Esophagus muscularis mucosa (tissue), 4 donors: ENCODE measurements around the gene SPATA21. TPM values are rescaled to one million over a fixed set of nuclear protein-coding genes. Genes with fewer than 3 reads are reported as not detected.

Experiments used
- DNase-seq: peaks from one replicate; pipeline ENCODE4 v3.0.0-alpha.2; 2017; ENCODE audit errors: extremely low spot score
- H3K27ac ChIP-seq, 4 donors: fragments of 200-600 bp; sonication (generic); replicated peaks in 1 of 4; 1 replicate in 3 of 4; 2 replicates in 1 of 4; pipeline ENCODE4 v1.5.1; 2016 to 2019; ENCODE audit warnings: mild to moderate bottlenecking in 1 of 4
- H3K27me3 ChIP-seq, 4 donors: fragments of 200-600 bp; sonication (generic); one replicate each; pipeline versions ENCODE4 v1.5.1 to v1.6.0; 2016 to 2019
- H3K36me3 ChIP-seq, 4 donors: fragments of 200-600 bp; sonication (generic); one replicate each; pipeline ENCODE4 v1.5.1; 2016 to 2019
- H3K4me1 ChIP-seq, 4 donors: fragments of 200-600 bp; sonication (generic); one replicate each; pipeline ENCODE4 v1.5.1; 2016 to 2019
- H3K4me3 ChIP-seq, 4 donors: fragments of 200-600 bp; sonication (generic); 1 replicate in 2 of 4; 2 replicates in 2 of 4; pipeline ENCODE4 v1.5.1; 2016 to 2019; ENCODE audit warnings: mild to moderate bottlenecking in 4 of 4, moderate library complexity in 1 of 4
- H3K9me3 ChIP-seq, 4 donors: fragments of 200-600 bp; sonication (generic); 1 replicate in 3 of 4; 2 replicates in 1 of 4; pipeline ENCODE4 v1.5.1; 2016 to 2019
- EP300 ChIP-seq: sonication (generic); formaldehyde crosslinking; IDR thresholded peaks from one replicate; pipeline ENCODE4 v1.6.1; 2017; ENCODE audit warnings: antibody characterized with exemption
- POLR2A ChIP-seq: fragments of 450-650 bp; IDR thresholded peaks from one replicate; pipeline ENCODE4 v1.6.1; 2017; ENCODE audit warnings: antibody characterized with exemption, moderate library complexity, mild to moderate bottlenecking, low read depth
- POLR2AphosphoS5 ChIP-seq, 2 donors: sonication (generic); formaldehyde crosslinking; IDR thresholded peaks; one replicate each; pipeline ENCODE4 v1.6.1; 2017; ENCODE audit warnings: antibody characterized with exemption in 2 of 2
- WGBS: methylation state at CpG from one replicate; pipeline ENCODE4 v1.1.5; 2018; 5-methylcytosine and 5-hydroxymethylcytosine counted together
- intact Hi-C: fragments of 100-400 bp; cut with DNase I; formaldehyde crosslinking; loops from one replicate; pipeline ENCODE4 v1.15.1; 2023
- total RNA-seq, 4 donors: library from RNA; depleted of rRNA; stranded (reverse); fragments of >200 nt; gene quantifications; one replicate each; pipeline versions ENCODE4 v1.1.0 to v1.2.1, GENCODE V29; 2016
- TF ChIP-seq, protein P1 (sequence below), 3 experiments: fragments of 200-600 bp in 2 of 3; fragments of 450-650 bp in 1 of 3; sonication (generic) in 2 of 3; IDR thresholded peaks; one replicate each; pipeline ENCODE4 v1.5.1; 2017 to 2019; ENCODE audit warnings: antibody characterized with exemption in 3 of 3, mild to moderate bottlenecking in 2 of 3, moderate library complexity in 1 of 3

The SPATA21 gene
- total RNA-seq, 4 donors from 2014 or later, result not detected

DNA sequence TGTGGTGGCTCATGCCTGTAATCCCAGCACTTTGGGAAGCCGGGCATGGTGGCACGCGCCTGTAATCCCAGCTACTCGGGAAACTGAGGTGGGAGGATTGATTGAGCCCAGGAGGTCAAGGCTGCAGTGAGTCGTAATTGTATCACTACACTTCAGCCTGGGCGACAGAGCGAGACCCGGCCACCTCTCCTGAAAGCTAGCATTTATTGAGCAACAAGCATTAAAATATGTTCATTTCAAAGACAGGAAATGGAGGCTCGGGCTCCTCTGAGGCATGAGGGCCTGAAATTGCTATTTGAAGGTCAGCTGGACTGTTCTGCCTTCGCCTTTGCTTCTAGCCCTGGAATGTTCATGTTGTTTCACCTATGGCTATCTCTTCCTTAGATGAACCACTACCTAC is 34.5 kb downstream of the SPATA21 start:
- H3K4me3 ChIP-seq, result no peak overlapping the region
- no peak overlapping the region for H3K27ac ChIP-seq
- intact Hi-C loops, result no loop called here
- no peaks in the 10 kb centered on the region for H3K4me1 ChIP-seq
- H3K36me3 ChIP-seq, result peaks cover 6 to 28% (median 16%) of the 10 kb centered on the region in 4 donors
- H3K27me3 ChIP-seq, result no peaks in the 10 kb centered on the region
- WGBS, result 90% methylated on average over 9 of the region's 10 CpGs
- TF ChIP-seq EP300 (no peak), POLR2AphosphoS5 (IDR thresholded peaks at IDR 0.05) (no peak), POLR2A (no peak)
- TF ChIP-seq, protein P1, sequence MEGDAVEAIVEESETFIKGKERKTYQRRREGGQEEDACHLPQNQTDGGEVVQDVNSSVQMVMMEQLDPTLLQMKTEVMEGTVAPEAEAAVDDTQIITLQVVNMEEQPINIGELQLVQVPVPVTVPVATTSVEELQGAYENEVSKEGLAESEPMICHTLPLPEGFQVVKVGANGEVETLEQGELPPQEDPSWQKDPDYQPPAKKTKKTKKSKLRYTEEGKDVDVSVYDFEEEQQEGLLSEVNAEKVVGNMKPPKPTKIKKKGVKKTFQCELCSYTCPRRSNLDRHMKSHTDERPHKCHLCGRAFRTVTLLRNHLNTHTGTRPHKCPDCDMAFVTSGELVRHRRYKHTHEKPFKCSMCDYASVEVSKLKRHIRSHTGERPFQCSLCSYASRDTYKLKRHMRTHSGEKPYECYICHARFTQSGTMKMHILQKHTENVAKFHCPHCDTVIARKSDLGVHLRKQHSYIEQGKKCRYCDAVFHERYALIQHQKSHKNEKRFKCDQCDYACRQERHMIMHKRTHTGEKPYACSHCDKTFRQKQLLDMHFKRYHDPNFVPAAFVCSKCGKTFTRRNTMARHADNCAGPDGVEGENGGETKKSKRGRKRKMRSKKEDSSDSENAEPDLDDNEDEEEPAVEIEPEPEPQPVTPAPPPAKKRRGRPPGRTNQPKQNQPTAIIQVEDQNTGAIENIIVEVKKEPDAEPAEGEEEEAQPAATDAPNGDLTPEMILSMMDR (IDR thresholded peaks at IDR 0.05), result no peak
- H3K9me3 ChIP-seq, result no peaks in the 10 kb centered on the region
- DNase-seq, result no peak

DNA sequence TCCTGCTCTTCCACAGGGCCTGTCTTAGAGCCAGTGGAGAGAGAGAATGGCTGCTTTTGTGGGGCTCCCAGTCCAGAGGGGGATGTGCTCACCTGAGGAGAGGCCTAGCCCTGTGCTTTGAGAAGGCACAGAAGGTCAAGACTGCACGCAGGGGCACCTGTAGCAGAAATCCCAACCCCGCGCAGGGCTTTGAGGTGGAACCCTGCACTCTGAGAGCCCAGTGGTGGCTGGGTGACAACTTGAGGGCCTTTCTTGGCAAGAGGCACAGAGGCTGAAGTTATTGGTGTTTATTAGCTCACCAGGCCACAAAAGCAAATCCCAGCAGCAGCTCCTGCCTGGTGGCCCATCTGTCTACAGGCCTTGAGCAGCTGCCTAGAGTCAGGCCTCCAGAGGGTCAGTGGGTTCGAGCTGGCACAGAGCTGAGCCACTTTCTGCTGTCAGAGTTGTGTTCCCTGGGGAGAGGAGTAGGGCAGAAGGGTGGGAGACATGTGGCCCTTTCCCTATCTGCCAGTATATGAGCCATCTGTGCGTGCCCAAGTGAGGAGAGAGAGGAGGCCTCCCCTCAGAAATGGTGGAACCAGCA is 38.8 kb downstream of the SPATA21 start:
- no peak for DNase-seq
- H3K36me3 ChIP-seq, result peaks cover 19 to 71% (median 57%) of the 10 kb centered on the region in 4 donors
- no peaks in the 10 kb centered on the region for H3K9me3 ChIP-seq
- peaks cover 8 to 20% (median 13%) of the 10 kb centered on the region in 4 donors for H3K4me1 ChIP-seq
- H3K4me3 ChIP-seq, result no peak overlapping the region
- 93% methylated on average over 4 of the region's 5 CpGs for WGBS
- TF ChIP-seq POLR2AphosphoS5 (IDR thresholded peaks at IDR 0.05), result no peak
- TF ChIP-seq, protein P1 (IDR thresholded peaks at IDR 0.05), result no peak
- TF ChIP-seq POLR2A, result no peak
- TF ChIP-seq EP300, result no peak
- H3K27ac ChIP-seq, result no peak overlapping the region
- intact Hi-C loops, result no loop called here
- no peaks in the 10 kb centered on the region for H3K27me3 ChIP-seq

DNA sequence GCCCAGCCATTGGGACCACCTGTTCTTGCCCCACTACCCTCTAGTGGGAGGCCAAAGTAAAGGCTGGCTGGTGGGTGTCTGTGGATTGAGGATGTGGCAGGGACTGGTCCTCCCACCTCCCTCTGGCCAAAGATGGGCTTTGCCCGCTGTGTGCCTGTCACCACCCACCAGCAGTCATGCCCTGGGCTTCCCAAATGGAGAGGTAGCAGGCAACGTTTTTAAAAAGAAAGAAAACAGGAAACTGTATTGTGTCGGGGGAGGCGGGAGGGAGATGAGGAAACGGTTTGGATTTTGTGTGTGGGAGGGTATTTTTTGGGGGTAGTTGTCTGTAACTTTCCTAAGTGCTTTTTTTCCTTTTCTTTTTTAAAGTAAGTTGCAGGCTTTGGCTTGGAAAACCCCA is 40.1 kb downstream of the SPATA21 start:
- H3K9me3 ChIP-seq, result no peaks in the 10 kb centered on the region
- DNase-seq, result no peak
- H3K36me3 ChIP-seq, result peaks cover 19 to 75% (median 62%) of the 10 kb centered on the region in 4 donors
- no peak overlapping the region for H3K27ac ChIP-seq
- no peaks in the 10 kb centered on the region for H3K27me3 ChIP-seq
- 72% methylated on average over 5 of the region's 5 CpGs for WGBS
- no peak for TF ChIP-seq POLR2AphosphoS5 (IDR thresholded peaks at IDR 0.05)
- TF ChIP-seq EP300, result no peak
- TF ChIP-seq, protein P1 (IDR thresholded peaks at IDR 0.05), result no peak
- no peak for TF ChIP-seq POLR2A
- H3K4me1 ChIP-seq, result peaks cover 21 to 34% (median 26%) of the 10 kb centered on the region in 4 donors
- intact Hi-C loops, result no loop called here
- no peak overlapping the region for H3K4me3 ChIP-seq

DNA sequence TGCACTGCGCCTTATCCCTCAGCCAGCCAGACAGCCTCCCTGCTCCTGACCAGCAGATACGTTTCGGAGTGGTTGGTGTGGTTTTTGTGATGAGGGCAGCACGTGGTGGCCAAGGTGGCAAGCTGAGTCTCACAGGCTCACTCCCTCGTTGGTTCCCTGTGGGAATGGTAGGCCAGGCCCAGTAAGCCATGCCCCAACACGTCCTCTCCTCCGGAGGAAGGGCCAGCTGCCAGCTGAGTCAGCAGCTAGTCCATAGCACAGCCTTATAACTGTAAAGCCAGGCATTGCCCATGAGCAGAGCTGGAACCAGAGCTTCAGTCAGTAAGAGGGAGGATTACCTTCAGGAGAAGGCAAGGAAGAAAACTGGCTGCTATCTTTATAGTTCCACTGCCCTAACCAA is 40.6 kb downstream of the SPATA21 start:
- peaks cover 19 to 75% (median 62%) of the 10 kb centered on the region in 4 donors for H3K36me3 ChIP-seq
- H3K27me3 ChIP-seq, result no peaks in the 10 kb centered on the region
- no peak overlapping the region for H3K4me3 ChIP-seq
- no peak overlapping the region for H3K27ac ChIP-seq
- 76% methylated on average over 7 of the region's 7 CpGs for WGBS
- intact Hi-C loops, result no loop called here
- H3K4me1 ChIP-seq, result peaks cover 27 to 39% (median 31%) of the 10 kb centered on the region in 4 donors
- TF ChIP-seq, protein P1 (IDR thresholded peaks at IDR 0.05), result no peak
- TF ChIP-seq EP300, result no peak
- no peak for TF ChIP-seq POLR2A
- no peak for TF ChIP-seq POLR2AphosphoS5 (IDR thresholded peaks at IDR 0.05)
- DNase-seq, result no peak
- H3K9me3 ChIP-seq, result no peaks in the 10 kb centered on the region

DNA sequence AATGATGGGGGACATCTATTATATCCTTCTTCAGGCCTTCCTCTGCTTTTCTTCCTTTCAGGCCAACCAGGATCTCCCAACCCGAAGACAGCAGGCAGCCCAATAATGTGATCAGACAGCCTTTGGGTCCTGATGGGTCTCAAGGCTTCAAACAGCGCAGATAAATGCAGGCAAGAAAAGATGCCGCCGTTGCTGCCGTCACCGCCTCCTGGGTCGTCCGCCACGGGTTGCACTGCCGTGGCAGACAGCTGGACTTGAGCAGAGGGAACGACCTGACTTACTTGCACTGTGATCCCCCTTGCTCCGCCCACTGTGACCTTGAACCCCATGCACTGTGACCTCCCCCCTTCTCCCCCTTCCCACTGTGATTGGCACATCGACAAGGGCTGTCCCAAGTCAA is 42.2 kb downstream of the SPATA21 start:
- DNase-seq, result no peak
- Histone ChIP-seq H3K36me3 (peaks cover 19 to 70% (median 62%) of the 10 kb centered on the region in 4 donors), H3K27me3 (no peaks in the 10 kb centered on the region), H3K27ac (no peak overlapping the region), H3K4me1 (peaks cover 43 to 55% (median 47%) of the 10 kb centered on the region in 4 donors), H3K4me3 (no peak overlapping the region), H3K9me3 (no peaks in the 10 kb centered on the region)
- WGBS, result 89% methylated on average over 12 of the region's 13 CpGs
- no peak for TF ChIP-seq EP300
- no peak for TF ChIP-seq POLR2A
- TF ChIP-seq, protein P1 (IDR thresholded peaks at IDR 0.05), result no peak
- no peak for TF ChIP-seq POLR2AphosphoS5 (IDR thresholded peaks at IDR 0.05)
- intact Hi-C loops, result no loop called here
